IMR-90 (cell line): ENCODE data around the gene PRRC1. TPM values are rescaled to one million over a fixed set of nuclear protein-coding genes. Genes with fewer than 3 reads are reported as not detected.
A peak's percentile ranks its signal among the peaks of the same experiment; 100 is the strongest.

Experiments used
- ATAC-seq: fragments of 200-7000 bp; cut with Tn5 transposase; 2 replicates; pipeline ENCODE4 v1.9.1; 2020; ENCODE audit warnings: low read depth, mild to moderate bottlenecking, moderate library complexity
- BruUV-seq: library from RNA; stranded (reverse); fragments of 400-500 nt; replicated peaks from 2 replicates; lab custom pipeline; 2021; lab: Mats Ljungman, UMichigan
- CTCF ChIA-PET: fragments of 300-600 bp; formaldehyde crosslinking; extraction: SDS; loops from one replicate; lab custom pipeline; 2021; ENCODE audit warnings: antibody characterized with exemption; lab: Yijun Ruan, JAX
- POLR2A ChIA-PET: fragments of 300-600 bp; sonication (Branson Sonifier 250); formaldehyde crosslinking; loops from one replicate; lab custom pipeline; 2022; ENCODE audit warnings: antibody characterized with exemption; ENCODE audit not compliant: unreplicated experiment; lab: Charles Lee
- DNase-seq: peaks from one replicate; pipeline ENCODE4 v3.0.0; 2013
- H2AFZ ChIP-seq: replicated peaks from 2 replicates; pipeline ENCODE3; 2013; ENCODE audit warnings: low read length, mild to moderate bottlenecking; ENCODE audit not compliant: poor library complexity
- H2AK5ac ChIP-seq: 2 replicates; pipeline ENCODE4 v1.6.1; 2013; ENCODE audit warnings: low read depth, low read length, inconsistent platforms
- H2AK9ac ChIP-seq: replicated peaks from 2 replicates; pipeline ENCODE3; 2013; ENCODE audit warnings: mild to moderate bottlenecking, low read depth, low read length, moderate library complexity; ENCODE audit not compliant: poor library complexity
- H2BK120ac ChIP-seq: 2 replicates; pipeline ENCODE4 v1.6.1; 2013; ENCODE audit warnings: low read depth, low read length, inconsistent platforms
- H2BK15ac ChIP-seq: 3 replicates; pipeline ENCODE4 v1.6.1; 2013; ENCODE audit warnings: low read depth, low read length, inconsistent platforms
- H2BK20ac ChIP-seq: 2 replicates; pipeline ENCODE4 v1.6.1; 2013; ENCODE audit warnings: low read depth, mild to moderate bottlenecking, inconsistent platforms, low read length, moderate library complexity
- H2BK5ac ChIP-seq: 2 replicates; pipeline ENCODE4 v1.6.1; 2013; ENCODE audit warnings: mild to moderate bottlenecking, low read depth, low read length, inconsistent platforms; ENCODE audit not compliant: poor library complexity, severe bottlenecking
- H3K14ac ChIP-seq: replicated peaks from 2 replicates; pipeline ENCODE4 v1.6.1; 2013; ENCODE audit warnings: low read depth, low read length, inconsistent platforms
- H3K18ac ChIP-seq: 2 replicates; pipeline ENCODE4 v1.6.1; 2013; ENCODE audit warnings: low read depth, low read length, control low read depth
- H3K23ac ChIP-seq: 2 replicates; pipeline ENCODE4 v1.6.1; 2013; ENCODE audit warnings: low read depth, low read length, inconsistent platforms
- H3K27ac ChIP-seq: 2 replicates; pipeline ENCODE4 v1.5.1; 2013; ENCODE audit warnings: mild to moderate bottlenecking, control low read depth, low read length; ENCODE audit not compliant: insufficient read depth
- H3K27me3 ChIP-seq: 2 replicates; pipeline ENCODE4 v1.6.1; 2013; ENCODE audit warnings: low read length; ENCODE audit not compliant: control insufficient read depth, insufficient read depth
- H3K36me3 ChIP-seq: 2 replicates; pipeline ENCODE4 v1.6.1; 2013; ENCODE audit warnings: low read length, mixed read lengths; ENCODE audit not compliant: control insufficient read depth, insufficient read depth
- H3K4ac ChIP-seq: 2 replicates; pipeline ENCODE4 v1.6.1; 2013; ENCODE audit warnings: low read depth, low read length, inconsistent platforms
- H3K4me1 ChIP-seq: 2 replicates; pipeline ENCODE4 v1.6.1; 2013; ENCODE audit warnings: low read length, mixed read lengths; ENCODE audit not compliant: control insufficient read depth, insufficient read depth
- H3K4me2 ChIP-seq: 2 replicates; pipeline ENCODE4 v1.6.1; 2013; ENCODE audit warnings: low read depth, mild to moderate bottlenecking, control low read depth, low read length, moderate library complexity
- H3K4me3 ChIP-seq: 2 replicates; pipeline ENCODE4 v1.5.1; 2013; ENCODE audit warnings: low read depth, mild to moderate bottlenecking, control low read depth, low read length, moderate library complexity; ENCODE audit not compliant: insufficient read depth
- H3K56ac ChIP-seq: 2 replicates; pipeline ENCODE4 v1.6.1; 2013; ENCODE audit warnings: low read length, inconsistent platforms; ENCODE audit not compliant: insufficient read depth; ENCODE audit errors: extremely low read depth
- H3K79me1 ChIP-seq, 2 experiments: 2 replicates each; pipeline ENCODE4 v1.6.1; 2013; ENCODE audit warnings: low read length in 2 of 2, inconsistent platforms in 1 of 2, low read depth in 1 of 2
- H3K9ac ChIP-seq: 2 replicates; pipeline ENCODE4 v1.6.1; 2013; ENCODE audit warnings: low read depth, low read length, control low read depth
- H3K9me1 ChIP-seq: 2 replicates; pipeline ENCODE4 v1.6.1; 2013; ENCODE audit warnings: low read length, inconsistent platforms; ENCODE audit not compliant: insufficient read depth
- H3K9me3 ChIP-seq: 2 replicates; pipeline ENCODE4 v1.6.1; 2013; ENCODE audit warnings: low read length; ENCODE audit not compliant: control insufficient read depth, insufficient read depth
- H4K20me1 ChIP-seq: 2 replicates; pipeline ENCODE4 v1.6.1; 2013; ENCODE audit warnings: low read length, inconsistent platforms; ENCODE audit not compliant: insufficient read depth
- H4K5ac ChIP-seq: 2 replicates; pipeline ENCODE4 v1.6.1; 2013; ENCODE audit warnings: mild to moderate bottlenecking, low read depth, low read length, control low read depth
- H4K8ac ChIP-seq, 2 experiments: 2 replicates each; pipeline ENCODE4 v1.6.1; 2013; ENCODE audit warnings: low read depth in 2 of 2, low read length in 2 of 2, control low read depth in 1 of 2, inconsistent platforms in 1 of 2
- H4K91ac ChIP-seq: 2 replicates; pipeline ENCODE4 v1.6.1; 2013; ENCODE audit warnings: low read depth, low read length, inconsistent platforms; ENCODE audit not compliant: insufficient read depth
- BHLHE40 ChIP-seq: fragments of 150-350 bp; IDR thresholded peaks from 2 replicates; pipeline ENCODE4 v1.6.1; 2016; ENCODE audit warnings: mild to moderate bottlenecking, low read depth, low read length
- CTCF ChIP-seq: conservative IDR thresholded peaks from 2 replicates; pipeline ENCODE4 v1.5.1; 2012; ENCODE audit warnings: mild to moderate bottlenecking, low read depth, low read length, improper control_type of control experiment
- WGBS, 2 experiments: methylation state at CpG; one replicate each; pipeline versions ENCODE4 v1.1.5 to v1.1.7; 2013; ENCODE audit warnings: missing lambda C conversion rate in 2 of 2; ENCODE audit not compliant: insufficient read length in 1 of 2; ENCODE audit errors: extremely low coverage in 2 of 2; 5-methylcytosine and 5-hydroxymethylcytosine counted together
- dilution Hi-C: fragments of 300-500 bp; cut with HindIII; formaldehyde crosslinking; loops from one replicate; pipeline ENCODE4 v1.14.3; 2018; ENCODE audit warnings: low sequenced_read_pairs; ENCODE audit not compliant: unreplicated experiment
- in situ Hi-C: fragments of 300-500 bp; cut with MboI; formaldehyde crosslinking; loops from 3 replicates; pipeline ENCODE4 v1.14.3; 2019; ENCODE audit warnings: low sequenced_read_pairs, inconsistent platforms, mixed read lengths
- intact Hi-C: fragments of 100-400 bp; cut with micrococcal nuclease; formaldehyde crosslinking; loops from 2 replicates; pipeline ENCODE4 v1.10.0; 2022
- polyA plus RNA-seq, 3 experiments: library from polyadenylated mRNA; depleted of rRNA; stranded (reverse); fragments of >200 nt; gene quantifications; 2 replicates each; pipeline ENCODE4 v1.2.3, GENCODE V29; 2012; ENCODE audit warnings: low replicate concordance in 1 of 3
- total RNA-seq: library from RNA; depleted of rRNA; stranded (reverse); fragments of >200 nt; gene quantifications from 2 replicates; pipeline ENCODE4 v1.2.3, GENCODE V29; 2012

Gene PRRC1
- total and polyA plus RNA-seq, 2 of the 4 experiments (the other 2 are of a cell fraction) = 46.8 to 63.1 TPM

GRCh38 chr5:127562252-127562651 is 44.8 kb downstream of the PRRC1 start:
- in situ Hi-C loops (loop anchor here (10.0 to 25.0 kb wide), 3 partner anchors 325 to 925 kb away; partner anchors contain the start of gene SLC12A2), dilution Hi-C loops (no loop called here), intact Hi-C loops (loop anchor here (5.0 kb wide), 1 partner anchor 315 kb away; no protein-coding TSS in a partner anchor)
- 0 out of 2 replicates have a peak, but pooled peaks cover 2% of the 10 kb centered on the region for H3K36me3 ChIP-seq
- no peaks in the 10 kb centered on the region for H4K20me1 ChIP-seq
- no peaks in the 10 kb centered on the region; the same call in 1 of the 2 replicates for H3K9me1 ChIP-seq
- H3K4me1 ChIP-seq = peaks cover 10% of the 10 kb centered on the region
- 0 out of 3 replicates have a peak overlapping the region, but pooled peaks have one; percentile 6 for H2BK15ac ChIP-seq
- no peak overlapping the region for H2BK20ac ChIP-seq
- no peaks in the 10 kb centered on the region for H3K79me1 ChIP-seq
- no peak overlapping the region for H3K14ac ChIP-seq
- H2BK120ac ChIP-seq = no peak overlapping the region
- no peak overlapping the region for H3K23ac ChIP-seq
- ATAC-seq (no peak), DNase-seq (no peak)
- H3K27me3 ChIP-seq = peaks cover 1% of the 10 kb centered on the region; the same call in 1 of the 2 replicates
- no peak overlapping the region for H2AK9ac ChIP-seq
- ChIA-PET CTCF (no interaction called here), POLR2A (no interaction called here)
- H3K4me3 ChIP-seq = no peak overlapping the region
- WGBS, 2 experiments = no CpG with 5 or more reads among the region's 3 CpGs
- no peak overlapping the region for H3K56ac ChIP-seq
- H3K18ac ChIP-seq = peak overlapping the region; percentile 41; the same call in 1 of the 2 replicates
- H3K4ac ChIP-seq = no peak overlapping the region
- no peak overlapping the region for H2AFZ ChIP-seq
- H4K91ac ChIP-seq = no peak overlapping the region
- no peak overlapping the region for H2AK5ac ChIP-seq
- H4K8ac ChIP-seq = no peak overlapping the region
- H4K5ac ChIP-seq = no peak overlapping the region
- no peak overlapping the region for H3K27ac ChIP-seq
- no peak overlapping the region for H3K4me2 ChIP-seq
- TF ChIP-seq BHLHE40 (no peak), CTCF (0 out of 2 replicates have a peak, but pooled peaks have one; percentile 10)
- H3K9me3 ChIP-seq = no peaks in the 10 kb centered on the region
- no TSS peak for BruUV-seq
- no peak overlapping the region for H3K9ac ChIP-seq
- H2BK5ac ChIP-seq = no peak overlapping the region
